ENCODE measurements around the gene DIPK2A. TPM values are rescaled to one million over a fixed set of nuclear protein-coding genes. Genes with fewer than 3 reads are reported as not detected.
A peak's percentile ranks its signal among the peaks of the same experiment; 100 is the strongest.

The DIPK2A gene
- total RNA-seq (ENCODE audit: unreplicated experiment) = 21.4 TPM
- long read RNA-seq, full-length matches to known transcripts = 5 of 8 reads
- long read RNA-seq, partial matches to known transcripts = 0 of 8 reads
- long read RNA-seq, other reads (novel, unspliced or antisense) = 3 of 8 reads

- peaks cover 13% of the 10 kb centered on the region for H3K27me3 Mint-ChIP-seq (ENCODE audit: unreplicated experiment)
- peaks cover 16% of the 10 kb centered on the region for H3K4me1 Mint-ChIP-seq (ENCODE audit: unreplicated experiment)
- TF ChIP-seq CTCF (IDR thresholded peaks at IDR 0.05; ENCODE audit: unreplicated experiment) = no peak
- H3K27ac Mint-ChIP-seq (ENCODE audit: unreplicated experiment) = peak within 1 kb of the TSS; percentile 99
- peak; percentile 93 for DNase-seq (ENCODE audit: low spot score)
- H3K9me3 Mint-ChIP-seq (ENCODE audit: unreplicated experiment) = no peaks in the 10 kb centered on the region
- peaks cover 5% of the 10 kb centered on the region for H3K36me3 Mint-ChIP-seq (ENCODE audit: low read depth, unreplicated experiment)
- peak within 1 kb of the TSS; percentile 97 for H3K4me3 Mint-ChIP-seq (ENCODE audit: unreplicated experiment)
Observed at GRCh38 chr3:143971359-143972154, at the start of gene DIPK2A. DIPK2A (plus strand) TSS chr3:143971823; CDS start chr3:143972333, 510 bp downstream.

- Mint-ChIP-seq H3K9me3 (ENCODE audit: unreplicated experiment) (no peaks in the 10 kb centered on the region), H3K4me1 (ENCODE audit: unreplicated experiment) (no peaks in the 10 kb centered on the region), H3K27me3 (ENCODE audit: unreplicated experiment) (peaks cover 4% of the 10 kb centered on the region), H3K27ac (ENCODE audit: unreplicated experiment) (no peak overlapping the region), H3K36me3 (ENCODE audit: low read depth, unreplicated experiment) (no peaks in the 10 kb centered on the region), H3K4me3 (ENCODE audit: unreplicated experiment) (no peak overlapping the region)
- no peak for DNase-seq (ENCODE audit: low spot score)
- TF ChIP-seq CTCF (IDR thresholded peaks at IDR 0.05; ENCODE audit: unreplicated experiment) = no peak
Observed at GRCh38 chr3:143924522-143925285, 46.9 kb upstream of the DIPK2A start.

- no peak overlapping the region for H3K4me3 Mint-ChIP-seq (ENCODE audit: unreplicated experiment)
- no peaks in the 10 kb centered on the region for H3K36me3 Mint-ChIP-seq (ENCODE audit: low read depth, unreplicated experiment)
- DNase-seq (ENCODE audit: low spot score) = no peak
- TF ChIP-seq CTCF (IDR thresholded peaks at IDR 0.05; ENCODE audit: unreplicated experiment) = no peak
- no peaks in the 10 kb centered on the region for H3K9me3 Mint-ChIP-seq (ENCODE audit: unreplicated experiment)
- peaks cover 4% of the 10 kb centered on the region for H3K27me3 Mint-ChIP-seq (ENCODE audit: unreplicated experiment)
- no peaks in the 10 kb centered on the region for H3K4me1 Mint-ChIP-seq (ENCODE audit: unreplicated experiment)
- H3K27ac Mint-ChIP-seq (ENCODE audit: unreplicated experiment) = no peak overlapping the region
Observed at GRCh38 chr3:143928056-143928455, 43.6 kb upstream of the DIPK2A start.

- peaks cover 4% of the 10 kb centered on the region for H3K27me3 Mint-ChIP-seq (ENCODE audit: unreplicated experiment)
- no peaks in the 10 kb centered on the region for H3K9me3 Mint-ChIP-seq (ENCODE audit: unreplicated experiment)
- no peak for TF ChIP-seq CTCF (IDR thresholded peaks at IDR 0.05; ENCODE audit: unreplicated experiment)
- H3K36me3 Mint-ChIP-seq (ENCODE audit: low read depth, unreplicated experiment) = no peaks in the 10 kb centered on the region
- no peak overlapping the region for H3K4me3 Mint-ChIP-seq (ENCODE audit: unreplicated experiment)
- no peak overlapping the region for H3K27ac Mint-ChIP-seq (ENCODE audit: unreplicated experiment)
- DNase-seq (ENCODE audit: low spot score) = no peak
- H3K4me1 Mint-ChIP-seq (ENCODE audit: unreplicated experiment) = no peaks in the 10 kb centered on the region
Observed at GRCh38 chr3:143928541-143929255, 42.9 kb upstream of the DIPK2A start.
